GM18520 (cell line): Measurements from ENCODE around the gene CRHR1.

Experiments
- ATAC-seq: cut with Tn5 transposase; IDR thresholded peaks from one replicate; pipeline ENCODE4 v1.9.1; 2021; ENCODE audit not compliant: unreplicated experiment

The CRHR1 gene

DNA sequence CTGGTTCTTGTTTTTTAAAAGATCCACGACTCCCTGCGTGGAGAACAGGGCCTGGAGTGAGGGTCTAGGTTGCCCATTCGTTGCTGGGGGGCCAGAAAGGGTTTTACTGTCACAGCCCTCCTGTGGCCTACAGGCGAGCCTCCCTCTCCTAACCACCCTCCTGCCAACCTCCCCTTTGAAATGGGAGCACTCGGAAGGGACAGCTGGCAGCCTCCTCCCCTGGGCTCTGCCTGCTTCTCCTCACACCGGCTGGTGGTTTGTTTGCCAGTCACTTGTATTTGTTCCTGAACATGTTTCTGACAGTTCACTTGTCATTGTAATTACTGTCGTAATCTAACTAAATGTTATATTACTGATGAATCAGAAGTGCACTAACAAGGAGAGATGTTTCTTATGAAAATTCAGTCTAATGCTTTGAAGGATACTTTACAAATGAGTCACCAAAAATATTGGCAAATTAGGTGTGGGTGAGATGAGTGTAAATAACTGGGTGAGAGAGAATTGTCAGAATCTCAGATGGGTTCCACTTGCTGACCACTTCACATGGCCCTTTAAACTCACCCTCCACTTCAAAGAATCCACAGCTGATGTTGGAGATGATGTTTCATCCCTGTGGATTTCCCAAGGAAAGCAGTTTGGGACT is 57.9 kb downstream of the CRHR1 start:
- ATAC-seq = no peak

DNA sequence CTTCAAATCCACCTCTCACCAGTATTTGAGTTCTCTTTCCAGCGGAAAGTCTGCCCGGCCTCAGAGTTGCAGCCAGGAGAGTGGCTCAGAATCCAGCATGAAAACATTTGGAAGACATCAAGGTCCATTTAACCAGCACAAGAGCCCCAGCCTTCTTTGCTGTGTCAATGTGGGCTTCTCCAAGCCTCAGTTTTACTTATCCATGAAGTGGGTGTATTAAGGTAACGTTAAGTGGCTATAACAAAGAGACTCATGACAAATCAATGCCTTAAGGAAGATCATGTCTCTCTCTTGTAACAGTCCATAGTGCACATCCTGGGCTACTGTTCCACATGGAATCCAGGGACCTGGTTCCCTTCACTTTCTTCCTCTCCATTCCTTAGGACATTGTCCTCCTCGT is 59.6 kb downstream of the CRHR1 start:
- ATAC-seq = no peak

DNA sequence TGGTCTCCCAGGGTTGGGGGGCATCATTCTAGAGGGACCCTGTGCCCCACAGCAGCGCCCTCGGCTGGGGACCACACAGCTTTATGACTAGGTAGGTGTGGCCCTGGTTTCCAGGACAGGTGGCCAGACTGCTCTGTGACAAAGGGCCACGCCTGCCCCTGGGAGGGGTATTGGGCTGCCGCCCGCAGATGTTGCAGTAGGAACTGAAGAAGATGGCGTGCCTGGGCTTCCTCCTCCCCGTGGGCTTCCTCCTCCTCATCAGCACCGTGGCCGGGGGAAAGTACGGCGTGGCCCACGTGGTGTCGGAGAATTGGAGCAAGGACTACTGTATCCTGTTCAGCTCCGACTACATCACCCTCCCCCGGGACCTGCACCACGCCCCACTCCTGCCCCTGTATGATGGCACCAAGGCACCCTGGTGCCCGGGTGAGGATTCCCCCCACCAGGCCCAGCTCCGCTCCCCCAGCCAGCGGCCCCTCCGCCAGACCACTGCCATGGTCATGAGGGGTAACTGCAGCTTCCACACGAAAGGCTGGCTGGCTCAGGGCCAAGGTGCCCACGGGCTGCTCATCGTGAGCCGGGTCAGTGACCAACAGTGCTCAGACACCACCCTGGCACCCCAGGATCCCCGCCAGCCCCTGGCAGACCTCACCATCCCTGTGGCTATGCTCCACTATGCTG is 60.7 kb downstream of the CRHR1 start, which contains the start of gene SPPL2C:
TSS of gene SPPL2C (plus strand) at position 187 of the 681 bp plus-strand sequence. CDS start at position 213, 26 bp downstream.
- no peak for ATAC-seq

DNA sequence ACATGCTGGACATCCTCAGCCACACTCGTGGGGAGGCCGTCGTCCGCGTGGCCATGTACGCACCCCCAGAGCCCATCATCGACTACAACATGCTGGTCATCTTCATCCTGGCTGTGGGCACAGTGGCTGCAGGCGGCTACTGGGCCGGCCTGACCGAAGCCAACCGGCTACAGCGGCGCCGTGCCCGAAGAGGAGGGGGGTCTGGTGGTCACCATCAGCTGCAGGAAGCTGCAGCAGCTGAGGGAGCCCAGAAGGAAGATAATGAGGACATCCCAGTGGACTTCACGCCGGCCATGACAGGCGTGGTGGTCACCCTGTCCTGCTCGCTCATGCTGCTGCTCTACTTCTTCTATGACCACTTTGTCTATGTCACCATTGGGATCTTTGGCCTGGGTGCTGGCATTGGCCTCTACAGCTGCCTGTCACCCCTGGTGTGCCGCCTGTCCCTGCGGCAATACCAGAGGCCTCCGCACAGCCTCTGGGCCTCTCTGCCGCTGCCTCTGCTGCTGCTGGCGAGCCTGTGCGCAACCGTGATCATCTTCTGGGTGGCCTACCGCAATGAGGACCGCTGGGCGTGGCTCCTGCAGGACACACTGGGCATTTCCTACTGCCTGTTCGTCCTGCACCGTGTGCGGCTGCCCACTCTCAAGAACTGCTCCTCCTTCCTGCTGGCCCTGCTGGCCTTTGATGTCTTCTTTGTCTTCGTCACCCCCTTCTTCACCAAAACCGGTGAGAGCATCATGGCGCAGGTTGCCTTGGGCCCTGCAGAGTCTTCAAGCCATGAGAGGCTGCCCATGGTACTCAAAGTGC is 61.5 kb downstream of the CRHR1 start:
- ATAC-seq = no peak

DNA sequence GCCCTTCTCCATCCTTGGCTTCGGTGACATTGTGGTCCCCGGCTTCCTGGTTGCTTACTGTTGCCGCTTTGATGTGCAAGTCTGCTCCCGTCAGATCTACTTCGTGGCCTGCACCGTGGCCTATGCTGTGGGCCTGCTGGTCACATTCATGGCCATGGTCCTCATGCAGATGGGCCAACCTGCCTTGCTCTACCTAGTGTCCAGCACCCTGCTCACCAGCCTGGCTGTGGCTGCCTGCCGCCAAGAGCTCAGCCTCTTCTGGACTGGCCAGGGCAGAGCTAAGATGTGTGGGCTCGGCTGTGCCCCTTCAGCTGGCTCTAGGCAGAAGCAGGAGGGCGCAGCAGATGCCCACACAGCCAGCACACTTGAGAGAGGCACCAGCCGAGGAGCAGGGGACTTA is 62.1 kb downstream of the CRHR1 start:
- ATAC-seq = no peak

DNA sequence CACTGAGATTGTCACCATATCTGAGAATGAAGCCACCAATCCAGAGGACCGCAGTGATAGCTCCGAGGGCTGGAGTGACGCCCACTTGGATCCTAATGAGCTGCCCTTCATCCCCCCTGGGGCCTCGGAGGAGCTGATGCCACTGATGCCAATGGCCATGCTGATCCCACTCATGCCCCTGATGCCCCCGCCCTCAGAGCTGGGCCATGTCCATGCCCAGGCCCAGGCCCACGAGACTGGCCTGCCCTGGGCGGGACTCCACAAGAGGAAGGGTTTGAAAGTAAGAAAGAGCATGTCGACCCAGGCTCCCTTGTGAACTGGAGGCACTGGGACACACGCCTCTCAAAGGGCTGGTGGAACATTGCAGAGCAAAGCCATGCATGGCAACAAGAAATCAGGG is 62.5 kb downstream of the CRHR1 start:
- ATAC-seq = no peak

DNA sequence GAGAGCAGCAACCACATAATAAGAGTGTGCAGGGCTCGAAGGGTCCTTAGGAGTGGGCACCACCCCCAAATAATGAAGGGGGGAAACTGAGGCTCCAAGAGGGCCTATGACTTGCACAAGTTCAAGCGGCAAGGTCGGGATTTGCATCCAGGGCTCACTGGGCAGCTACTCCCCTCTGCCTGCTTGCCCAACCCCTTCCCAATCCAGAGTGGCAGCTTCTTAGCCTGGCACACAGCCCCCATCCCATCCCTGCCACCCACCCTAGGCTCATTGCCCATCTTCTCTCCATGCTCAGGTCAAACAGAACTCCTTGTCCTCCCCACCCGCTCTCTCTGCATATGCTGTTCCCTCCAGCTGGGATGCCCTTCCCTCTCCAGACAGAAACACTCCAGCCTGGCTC is 63.0 kb downstream of the CRHR1 start:
- no peak for ATAC-seq

DNA sequence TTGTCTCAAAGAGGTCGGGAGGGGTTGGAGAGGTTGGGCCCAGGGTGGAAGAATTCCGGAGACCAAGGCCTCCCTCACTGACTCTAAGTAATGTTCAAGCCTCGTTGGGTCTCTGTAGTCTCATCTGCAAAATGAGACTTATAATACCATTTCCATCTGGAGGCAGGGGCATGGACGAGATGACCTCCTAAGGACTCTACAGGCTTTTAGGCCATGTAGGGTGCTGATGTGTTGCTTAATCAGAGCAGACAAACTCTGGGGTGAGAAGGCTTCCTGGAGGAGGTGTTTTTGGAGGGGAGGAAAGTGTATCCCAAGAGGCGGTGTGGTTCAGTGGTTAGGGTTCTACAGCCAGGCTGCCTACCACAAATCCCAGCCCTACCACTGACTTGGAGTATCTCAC is 63.6 kb downstream of the CRHR1 start:
- no peak for ATAC-seq

DNA sequence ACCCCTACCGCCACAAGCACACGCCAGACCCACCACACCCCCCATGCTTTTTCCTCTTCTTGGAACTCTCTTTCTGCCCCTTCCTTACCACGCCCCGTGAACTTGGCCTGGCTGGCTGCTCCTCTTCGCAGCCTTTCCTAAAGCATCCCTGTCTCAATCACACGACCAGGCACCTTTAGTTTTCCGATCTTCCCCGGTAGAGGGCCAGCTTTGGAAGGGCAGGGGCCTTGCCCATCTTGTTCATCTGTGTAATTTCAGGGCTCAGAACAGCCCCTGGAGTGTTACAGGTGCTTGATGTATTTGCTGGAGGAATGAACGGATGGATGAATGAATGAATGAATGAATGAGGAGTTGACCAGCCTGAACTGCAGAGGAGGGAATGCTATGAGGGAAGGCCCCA is 64.3 kb downstream of the CRHR1 start:
- ATAC-seq = no peak

DNA sequence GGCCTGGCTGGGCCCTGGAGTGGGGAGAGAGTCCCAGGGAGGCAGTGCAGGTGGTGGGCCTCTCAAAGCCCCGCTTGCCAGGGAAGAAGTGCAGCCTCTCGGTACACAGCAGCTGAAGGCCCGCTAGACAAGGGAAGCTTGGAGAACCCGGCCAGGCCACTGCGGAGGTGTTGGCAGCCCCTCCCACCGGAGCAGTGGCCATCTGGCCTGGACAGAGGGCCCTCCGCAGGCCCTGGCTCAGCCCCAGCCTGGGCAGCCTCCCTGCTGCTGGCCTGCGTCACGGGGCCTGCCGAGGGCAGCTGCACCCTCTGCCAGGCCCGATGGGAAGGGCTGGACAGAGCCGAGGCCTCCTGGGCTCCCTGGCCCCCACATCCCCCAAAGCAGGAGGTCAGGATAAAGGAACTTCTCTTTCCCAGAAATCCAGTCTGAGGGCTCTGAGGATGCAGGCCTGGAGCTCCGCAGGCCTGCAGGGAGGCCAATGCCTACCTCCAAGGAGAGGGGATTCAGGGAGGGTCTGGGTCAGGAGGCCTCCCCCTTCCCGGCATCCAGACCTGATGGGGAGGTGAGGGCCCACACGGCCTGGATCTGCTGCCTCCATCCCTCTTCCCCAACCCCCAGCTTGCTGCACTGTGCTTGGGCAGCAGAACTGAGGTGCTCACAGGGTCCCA is 64.9 kb downstream of the CRHR1 start:
- no peak for ATAC-seq

DNA sequence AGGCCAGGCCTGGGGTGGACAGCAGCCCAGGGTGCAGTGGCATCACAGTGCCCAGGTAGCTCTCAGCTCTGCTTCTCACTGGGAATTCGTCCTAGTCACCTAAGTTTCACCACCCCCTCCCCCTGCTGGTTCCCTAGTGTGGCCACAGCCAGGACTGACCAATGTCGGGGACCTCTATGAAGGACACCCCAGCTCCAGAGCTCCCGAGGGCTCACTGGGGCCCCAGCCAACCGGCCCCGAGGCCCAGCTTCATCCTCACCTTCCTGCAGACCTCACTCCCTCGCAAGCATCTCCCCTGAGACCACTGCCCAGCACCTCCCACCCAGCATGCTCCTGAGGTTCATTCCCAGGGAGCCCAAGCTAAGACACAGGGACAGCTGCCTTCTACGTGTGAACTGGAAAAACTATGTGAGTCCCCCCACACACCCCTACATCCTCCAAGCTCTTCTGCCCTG is 65.4 kb downstream of the CRHR1 start:
- ATAC-seq = no peak

DNA sequence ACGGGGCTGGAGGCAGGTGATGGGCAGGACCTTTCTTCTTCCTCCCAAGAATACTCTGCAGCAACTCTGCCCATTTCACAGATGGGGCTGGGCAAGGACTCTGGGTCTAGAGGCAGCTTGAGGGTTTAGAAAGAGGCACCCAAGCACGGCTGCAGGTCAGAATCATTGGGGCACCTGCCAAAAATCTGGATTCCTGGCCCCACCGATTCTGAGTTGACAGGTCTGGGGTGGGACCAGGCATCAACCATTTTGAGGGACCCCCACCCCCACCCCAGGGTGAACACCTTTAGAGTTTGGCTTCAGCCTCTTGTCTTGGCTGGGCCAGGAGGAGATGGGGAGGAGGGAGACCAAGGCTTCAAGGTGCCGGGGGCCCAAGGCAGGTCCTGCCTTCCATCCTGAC is 65.9 kb downstream of the CRHR1 start:
- ATAC-seq = no peak

DNA sequence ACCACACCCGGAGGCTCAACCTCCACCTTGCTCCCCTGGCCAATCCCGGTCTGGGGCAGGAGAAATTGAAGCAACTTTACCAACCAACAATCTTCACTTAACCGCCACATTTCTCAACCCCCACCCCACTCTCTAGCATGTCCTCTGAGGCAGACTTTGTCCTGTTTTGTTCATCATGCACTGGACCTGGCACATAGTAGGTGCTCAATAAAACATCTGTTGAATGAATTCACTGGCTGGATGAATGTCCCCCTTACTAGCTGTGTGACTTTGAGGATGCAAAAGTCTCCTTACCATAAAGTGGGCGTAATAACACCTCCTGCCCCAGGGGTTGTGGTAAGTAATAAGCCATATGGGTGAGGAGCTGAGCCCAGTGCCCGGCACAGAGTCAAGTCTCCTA is 66.3 kb downstream of the CRHR1 start:
- ATAC-seq = no peak

DNA sequence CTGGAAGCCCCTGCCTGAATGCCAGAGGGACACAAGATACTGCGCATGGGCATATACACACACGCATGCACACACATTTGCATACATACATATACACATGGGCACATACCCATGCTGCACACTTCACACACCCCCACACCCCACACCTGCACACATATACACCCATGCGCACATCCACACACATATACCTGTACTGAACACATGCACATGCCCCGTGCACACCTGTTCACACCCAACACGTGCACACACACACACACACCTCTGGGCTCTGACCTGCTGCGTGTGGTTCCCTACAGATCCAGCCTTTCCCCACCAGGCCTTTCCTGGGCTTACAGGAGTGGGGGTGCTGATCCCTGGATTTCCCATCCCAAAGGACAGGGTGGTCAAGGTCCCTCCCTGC is 66.9 kb downstream of the CRHR1 start:
- ATAC-seq = no peak

DNA sequence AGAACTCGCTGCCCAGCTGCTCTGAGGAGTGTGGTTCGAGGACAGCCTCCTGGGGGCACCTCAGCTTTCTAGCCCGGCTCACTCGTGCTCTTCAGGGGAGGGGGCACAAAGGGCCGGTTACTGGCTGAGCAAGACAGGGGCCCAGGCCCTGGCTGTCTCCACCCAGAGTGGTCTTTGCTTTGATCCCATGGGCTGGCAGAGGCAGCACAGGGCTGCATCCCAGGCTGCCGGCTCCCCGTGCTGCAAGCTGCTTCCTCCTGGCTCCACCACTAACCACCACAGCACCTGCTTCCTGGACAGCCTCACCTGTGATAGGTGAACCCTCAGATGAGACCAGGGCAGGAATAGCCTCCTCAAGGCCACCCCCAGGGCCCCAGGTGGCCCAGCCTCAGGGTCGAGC is 67.3 kb downstream of the CRHR1 start:
- ATAC-seq = no peak

DNA sequence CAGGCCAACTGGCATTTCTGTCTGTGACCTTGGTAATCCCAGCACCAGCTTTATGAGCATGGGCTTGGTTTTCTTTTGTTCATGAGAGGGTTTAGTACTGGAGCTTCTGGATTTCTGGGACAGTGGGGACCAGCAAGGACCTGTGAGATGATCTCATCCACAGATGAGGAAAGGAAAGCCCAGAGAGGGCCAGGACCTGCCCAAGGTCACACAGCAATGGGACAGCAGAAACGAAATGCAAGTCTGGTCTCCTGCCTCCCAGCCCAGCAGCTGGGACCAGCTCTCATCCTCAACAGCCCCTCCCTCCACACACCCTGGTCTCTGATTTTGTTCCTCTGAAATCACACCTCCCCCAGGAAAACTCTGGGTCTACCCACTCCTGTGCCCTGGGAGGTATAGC is 67.8 kb downstream of the CRHR1 start:
- ATAC-seq = no peak

DNA sequence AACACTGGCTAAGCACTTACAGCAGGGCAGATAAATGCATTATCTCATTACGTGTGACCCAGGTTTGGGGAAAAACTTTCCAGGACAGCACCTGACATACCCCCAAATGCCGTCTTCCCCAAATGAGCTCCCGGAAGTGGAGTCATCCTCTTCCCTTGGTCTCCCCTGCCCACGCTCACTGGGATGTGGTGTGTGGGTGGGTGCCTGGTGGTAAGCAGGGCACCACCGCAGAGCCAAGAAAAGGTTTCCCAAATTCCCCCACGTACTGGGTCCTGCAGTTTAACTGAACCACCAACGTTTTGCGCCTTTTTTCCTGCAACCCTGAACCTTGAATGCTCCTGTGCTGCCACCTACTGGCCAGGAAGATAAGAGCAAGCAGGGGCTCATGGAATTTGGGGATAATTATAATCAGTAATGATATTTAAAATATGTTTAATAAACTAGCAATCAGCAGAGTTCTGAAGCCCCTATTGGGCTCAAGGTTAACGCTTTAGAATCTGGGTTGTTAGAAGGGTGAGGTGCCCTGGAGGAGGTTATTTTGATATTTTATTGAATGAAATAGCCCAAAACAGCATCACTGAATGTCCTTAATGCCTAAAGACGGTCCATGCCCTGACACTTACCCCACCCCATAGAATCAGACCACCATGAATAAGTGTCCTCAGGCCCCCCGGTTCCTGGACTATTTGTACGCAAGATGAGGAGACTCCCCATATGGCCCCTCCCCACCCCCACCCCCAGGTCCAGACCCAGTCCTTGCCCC is 68.6 kb downstream of the CRHR1 start:
- no peak for ATAC-seq

DNA sequence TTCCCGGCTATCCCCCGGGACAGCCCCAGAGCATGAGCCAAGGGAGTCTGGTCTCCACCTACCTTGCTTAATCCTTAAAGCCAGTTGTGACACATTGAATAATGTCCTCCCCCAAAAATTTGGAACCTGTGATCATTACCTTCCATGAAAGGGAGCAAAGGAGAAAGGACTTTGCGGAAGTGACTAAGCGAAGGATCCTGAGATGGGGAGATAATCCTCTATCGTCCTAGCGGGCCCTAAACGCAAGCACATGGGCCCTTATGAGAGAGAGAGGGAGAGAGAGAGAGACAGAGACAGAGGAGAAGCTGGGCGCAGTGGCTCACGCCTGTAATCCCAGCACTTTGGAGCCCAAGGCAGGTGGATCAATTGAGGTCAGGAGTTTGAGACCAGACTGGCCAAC is 70.1 kb downstream of the CRHR1 start:
- no peak for ATAC-seq

DNA sequence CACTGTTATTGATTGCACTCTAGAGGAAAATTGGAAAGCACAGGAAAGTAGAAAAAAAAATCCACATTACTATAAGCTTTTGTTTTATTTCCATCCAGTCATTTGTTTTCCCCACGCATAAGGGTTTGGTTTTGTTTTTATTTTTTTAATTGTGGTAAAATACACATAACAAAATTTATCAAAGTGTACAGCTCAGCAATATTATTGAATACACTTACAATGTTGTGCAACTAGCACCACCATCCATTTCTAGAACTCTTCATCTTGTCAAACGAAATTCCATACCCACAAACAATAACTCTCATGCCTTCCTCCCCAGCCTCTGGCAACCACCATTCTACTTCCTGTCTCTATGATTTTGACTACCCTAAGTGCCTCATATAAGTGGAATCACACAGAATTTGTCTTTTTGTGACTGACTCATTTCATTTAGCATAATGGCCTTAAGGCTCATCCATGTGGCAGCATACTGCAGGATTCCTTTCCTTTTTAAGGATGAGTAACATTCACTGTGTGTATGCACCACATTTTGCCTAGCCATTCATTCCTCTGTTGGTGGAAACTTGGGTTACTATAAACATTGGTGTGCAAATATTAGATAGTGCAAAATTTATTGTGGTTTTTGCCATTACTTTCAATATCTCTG is 71.7 kb downstream of the CRHR1 start:
- no peak for ATAC-seq

DNA sequence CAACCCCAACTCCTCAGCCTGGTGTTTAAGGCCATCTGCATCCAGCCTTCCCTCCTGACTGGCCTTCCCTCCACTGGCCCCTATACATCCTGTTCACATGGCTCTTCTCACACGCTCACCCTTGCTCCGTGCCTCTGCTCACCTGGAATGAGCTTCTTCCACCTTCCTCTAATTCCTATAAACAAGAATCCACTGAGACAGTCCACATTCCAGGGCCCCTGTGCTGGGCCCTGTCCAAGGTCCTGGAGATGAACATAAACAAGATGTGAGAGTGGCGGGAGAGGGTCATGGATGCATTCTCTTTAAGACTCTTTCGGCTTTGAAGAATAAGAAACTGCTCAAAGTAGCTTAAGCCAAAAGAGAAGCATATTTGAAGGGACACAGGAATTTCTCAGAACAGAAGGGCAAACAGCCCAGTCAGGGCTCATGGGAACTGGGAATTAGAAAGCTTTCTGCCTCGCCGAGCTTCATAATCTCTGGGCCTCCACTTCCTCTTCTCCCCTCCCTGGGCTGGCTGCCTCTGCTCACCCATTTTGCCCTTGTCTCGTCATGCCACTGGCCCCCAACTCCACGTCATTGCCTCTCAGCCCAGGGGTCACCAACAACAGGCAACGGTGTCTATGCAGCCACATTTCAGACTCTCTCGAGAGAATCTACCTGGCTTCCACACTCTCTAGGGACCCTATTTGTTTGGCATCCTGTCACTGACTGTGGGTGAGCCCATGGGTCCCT is 74.0 kb downstream of the CRHR1 start:
- no peak for ATAC-seq
